NT2/D1 (cell line): ENCODE data around the gene AKAP8L.

ENCODE experiments used
- DNase-seq: peaks from one replicate; pipeline ENCODE4 v3.0.0-alpha.2; 2011; ENCODE audit warnings: low read depth, low spot score
- H3K27me3 ChIP-seq: 2 replicates; pipeline ENCODE4 v1.6.0; 2011; ENCODE audit warnings: mild to moderate bottlenecking; ENCODE audit not compliant: insufficient read length, insufficient read depth
- H3K36me3 ChIP-seq: 2 replicates; pipeline ENCODE4 v1.6.1; 2011; ENCODE audit warnings: mild to moderate bottlenecking, low read length, mixed read lengths; ENCODE audit not compliant: insufficient read depth, insufficient read length
- H3K4me1 ChIP-seq: 2 replicates; pipeline ENCODE4 v1.5.1; 2011; ENCODE audit not compliant: insufficient read depth, insufficient read length
- H3K4me3 ChIP-seq: 2 replicates; pipeline ENCODE4 v1.5.1; 2011; ENCODE audit warnings: low read depth; ENCODE audit not compliant: insufficient read length
- H3K9ac ChIP-seq: 2 replicates; pipeline ENCODE4 v1.6.0; 2011; ENCODE audit warnings: low read depth; ENCODE audit not compliant: insufficient read length
- H3K9me3 ChIP-seq: 2 replicates; pipeline ENCODE4 v1.5.1; 2011; ENCODE audit warnings: mild to moderate bottlenecking, low read length; ENCODE audit not compliant: insufficient read depth
- SUZ12 ChIP-seq: IDR thresholded peaks from 2 replicates; pipeline ENCODE4 v1.6.1; 2011; ENCODE audit not compliant: insufficient read length, insufficient read depth; ENCODE audit errors: extremely low read depth
- YY1 ChIP-seq: IDR thresholded peaks from 2 replicates; pipeline ENCODE4 v1.6.1; 2011; ENCODE audit not compliant: insufficient read length, insufficient read depth
- ZNF274 ChIP-seq: IDR thresholded peaks from 2 replicates; pipeline ENCODE4 v1.6.1; 2011; ENCODE audit warnings: mild to moderate bottlenecking, low read depth, low read length

The AKAP8L gene

DNA sequence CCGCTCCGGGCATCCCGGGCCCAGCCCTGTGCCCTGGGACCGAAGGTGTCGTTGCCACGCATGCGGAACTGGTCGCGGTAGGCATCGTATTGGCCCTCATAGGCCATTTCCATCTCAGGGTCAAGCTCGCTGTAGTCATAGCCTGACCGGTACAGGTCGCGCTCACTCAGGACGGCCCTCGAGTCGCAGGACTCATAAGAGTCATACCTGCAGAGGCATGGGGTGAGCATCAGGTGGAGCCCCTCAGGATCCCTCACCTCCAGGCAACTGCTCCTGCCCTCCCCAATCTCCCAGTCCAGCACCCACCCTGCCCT lies 17.4 kb downstream of the AKAP8L start:
- no peak overlapping the region for H3K4me3 ChIP-seq
- no peak for DNase-seq
- no peak for TF ChIP-seq YY1
- no peak for TF ChIP-seq SUZ12
- TF ChIP-seq ZNF274 = no peak
- H3K36me3 ChIP-seq = peaks cover 91% of the 10 kb centered on the region
- H3K4me1 ChIP-seq = peaks cover 28% of the 10 kb centered on the region
- H3K9me3 ChIP-seq = no peaks in the 10 kb centered on the region
- H3K27me3 ChIP-seq = no peaks in the 10 kb centered on the region
- no peak overlapping the region for H3K9ac ChIP-seq

GRCh38 chr19:15400521-15401396 lies 18.0 kb downstream of the AKAP8L start:
- Histone ChIP-seq H3K4me3 (no peak overlapping the region), H3K36me3 (peaks cover 93% of the 10 kb centered on the region), H3K27me3 (no peaks in the 10 kb centered on the region), H3K4me1 (peaks cover 28% of the 10 kb centered on the region), H3K9ac (no peak overlapping the region), H3K9me3 (no peaks in the 10 kb centered on the region)
- TF ChIP-seq ZNF274 (no peak), YY1 (no peak), SUZ12 (no peak)
- DNase-seq = no peak

GRCh38 chr19:15399635-15400034 lies 19.2 kb downstream of the AKAP8L start:
- DNase-seq = no peak
- H3K4me1 ChIP-seq = peaks cover 25% of the 10 kb centered on the region
- H3K36me3 ChIP-seq = peaks cover 95% of the 10 kb centered on the region
- TF ChIP-seq ZNF274 (no peak), SUZ12 (no peak)
- H3K27me3 ChIP-seq = no peaks in the 10 kb centered on the region
- no peak overlapping the region for H3K4me3 ChIP-seq
- H3K9ac ChIP-seq = no peak overlapping the region
- H3K9me3 ChIP-seq = no peaks in the 10 kb centered on the region

DNA sequence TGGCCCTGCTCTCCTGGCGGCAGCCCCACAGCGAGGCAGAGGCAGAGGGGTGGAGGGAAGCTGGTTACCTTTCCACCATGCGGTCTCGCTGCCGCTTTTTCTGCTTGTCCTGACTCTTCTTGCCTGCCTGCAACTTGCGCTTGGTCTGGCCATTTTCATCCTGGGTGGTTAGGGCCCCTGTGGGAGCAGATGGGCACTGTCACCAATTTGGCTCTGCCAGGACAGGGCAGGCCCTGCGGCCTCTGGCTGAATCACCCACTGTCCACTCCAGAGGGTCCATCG lies 19.6 kb downstream of the AKAP8L start:
- Histone ChIP-seq H3K4me3 (no peak overlapping the region), H3K9me3 (no peaks in the 10 kb centered on the region), H3K4me1 (peaks cover 25% of the 10 kb centered on the region), H3K27me3 (no peaks in the 10 kb centered on the region), H3K9ac (no peak overlapping the region), H3K36me3 (peaks cover 95% of the 10 kb centered on the region)
- TF ChIP-seq SUZ12 (no peak), ZNF274 (no peak), YY1 (no peak)
- DNase-seq = no peak

DNA sequence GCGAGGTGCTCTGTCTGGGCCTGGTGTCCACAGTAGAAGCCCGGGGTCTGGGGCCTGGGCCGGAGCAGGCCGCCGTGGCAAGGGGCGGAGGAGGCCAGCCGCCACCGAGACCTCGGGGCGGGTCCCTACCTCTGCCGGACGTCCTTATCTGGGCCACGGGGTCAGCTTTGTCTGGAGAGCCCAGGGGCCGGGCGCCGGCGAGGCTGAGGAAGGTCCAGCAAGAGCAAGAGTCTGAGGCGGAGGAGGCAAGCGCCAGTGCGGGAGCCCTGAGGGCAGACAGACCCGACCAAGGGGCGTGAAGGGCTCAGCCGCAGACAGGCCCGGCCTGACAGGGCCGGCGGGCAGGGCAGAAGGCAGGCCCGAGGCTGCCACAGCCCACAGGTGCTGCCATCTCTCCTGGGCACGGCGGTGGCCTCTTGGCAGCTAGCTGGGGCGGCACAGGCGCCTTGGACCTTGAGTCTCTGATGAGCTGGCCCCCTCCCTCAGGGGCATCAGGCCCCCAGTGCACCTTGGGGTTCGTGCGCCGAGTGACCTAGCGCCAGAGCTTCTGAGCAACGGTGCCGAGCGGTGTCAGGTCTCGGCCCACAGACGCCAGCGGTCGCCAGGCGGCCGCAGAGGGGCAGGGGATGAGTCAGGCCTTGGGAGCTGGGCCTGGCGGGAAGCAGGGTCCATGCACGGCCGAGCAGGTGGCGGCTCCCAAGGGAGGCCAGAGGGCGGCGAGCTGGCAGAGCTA lies 20.1 kb downstream of the AKAP8L start:
- no peaks in the 10 kb centered on the region for H3K27me3 ChIP-seq
- peaks cover 95% of the 10 kb centered on the region for H3K36me3 ChIP-seq
- TF ChIP-seq SUZ12 (no peak), ZNF274 (no peak), YY1 (no peak)
- no peaks in the 10 kb centered on the region for H3K9me3 ChIP-seq
- no peak for DNase-seq
- H3K4me1 ChIP-seq = peaks cover 25% of the 10 kb centered on the region
- H3K9ac ChIP-seq = no peak overlapping the region
- H3K4me3 ChIP-seq = no peak overlapping the region

DNA sequence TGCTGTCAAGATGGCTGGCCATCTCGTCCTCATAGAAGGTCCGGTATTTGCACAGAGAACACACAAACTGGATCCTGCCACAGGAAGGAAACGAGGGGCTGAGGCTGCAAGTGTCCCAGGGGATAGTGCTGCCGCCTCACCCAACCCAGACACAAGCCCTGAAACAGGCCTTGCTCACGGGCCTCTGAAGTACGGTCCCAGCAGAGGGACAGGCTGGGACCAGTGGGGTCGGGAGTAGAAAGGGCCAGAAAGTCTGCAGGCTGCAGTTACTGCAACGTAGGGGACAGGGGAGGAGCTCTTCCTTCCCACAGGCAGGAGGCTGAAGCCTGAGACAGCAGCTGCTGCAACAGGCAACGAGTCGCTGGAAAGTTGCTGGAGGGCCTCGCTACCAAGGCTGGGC lies 21.0 kb downstream of the AKAP8L start:
- Histone ChIP-seq H3K9ac (no peak overlapping the region), H3K4me1 (peaks cover 20% of the 10 kb centered on the region), H3K27me3 (no peaks in the 10 kb centered on the region), H3K4me3 (no peak overlapping the region), H3K9me3 (no peaks in the 10 kb centered on the region), H3K36me3 (peaks cover 91% of the 10 kb centered on the region)
- TF ChIP-seq SUZ12 (no peak), ZNF274 (no peak), YY1 (no peak)
- DNase-seq = no peak

DNA sequence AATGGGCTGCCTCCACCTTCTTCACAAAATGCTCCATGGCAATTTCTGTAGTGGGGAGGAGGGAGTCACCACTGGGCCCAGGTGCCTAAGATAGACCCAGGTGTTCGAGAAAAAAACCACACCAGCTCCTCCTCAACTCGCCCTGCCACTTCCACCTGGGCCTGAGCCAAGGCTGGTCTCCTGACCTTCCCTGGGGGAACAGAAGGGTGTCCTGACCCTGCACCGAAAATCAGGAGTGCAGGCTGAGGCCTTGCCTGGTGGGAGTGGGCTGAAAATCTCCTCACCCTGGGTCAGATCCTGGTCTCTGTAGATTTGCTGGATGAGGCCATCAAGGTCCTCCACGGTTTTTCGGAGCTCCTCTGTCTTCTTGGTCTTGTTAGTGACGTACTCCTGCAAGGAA lies 21.6 kb downstream of the AKAP8L start:
- peaks cover 88% of the 10 kb centered on the region for H3K36me3 ChIP-seq
- H3K27me3 ChIP-seq = no peaks in the 10 kb centered on the region
- no peak overlapping the region for H3K4me3 ChIP-seq
- no peak for DNase-seq
- H3K9me3 ChIP-seq = no peaks in the 10 kb centered on the region
- TF ChIP-seq YY1 (no peak), SUZ12 (no peak), ZNF274 (no peak)
- H3K9ac ChIP-seq = no peak overlapping the region
- peaks cover 14% of the 10 kb centered on the region for H3K4me1 ChIP-seq
